Naive thymus-derived CD8-positive, alpha-beta T cell (primary cell): Measurements from ENCODE around the gene SPRYD4. TPM values are rescaled to one million over a fixed set of nuclear protein-coding genes. Genes with fewer than 3 reads are reported as not detected.
"Not testable (repeated sequence)": the region's sequence is repeated elsewhere in the genome, so short reads cannot be mapped to it uniquely, and the experiment has no call there.

ENCODE experiments used
- ATAC-seq, 2 donors: fragments of 150-1000 bp; cut with Tn5 transposase in 1 of 2; sonication (Bioruptor Pico), chemical (Tn5 transposase) in 1 of 2; 1 replicate in 1 of 2; 2 replicates in 1 of 2; pipeline ENCODE4 v1.10.0; 2021; ENCODE audit warnings: mild to moderate bottlenecking in 2 of 2, moderate library complexity in 2 of 2
- POLR2A ChIA-PET: fragments of 350-600 bp; sonication (Branson Sonifier 250); formaldehyde crosslinking; loops from one replicate; lab custom pipeline; 2021; ENCODE audit warnings: antibody characterized with exemption; lab: Charles Lee
- DNase-seq, 10 donors: peaks; one replicate each; pipeline versions ENCODE4 v3.0.0 to v3.0.0-alpha.2; 2020 to 2022
- H3K27ac Mint-ChIP-seq, 10 donors: one replicate each; pipeline ENCODE4 v1.8.0; 2020 to 2022; ENCODE audit warnings: mild to moderate bottlenecking in 10 of 10, mixed read lengths in 10 of 10, moderate library complexity in 4 of 10, inconsistent platforms in 1 of 10
- H3K27me3 Mint-ChIP-seq, 5 donors: one replicate each; pipeline ENCODE4 v1.8.0; 2021 to 2022; ENCODE audit warnings: mixed read lengths in 5 of 5
- H3K36me3 Mint-ChIP-seq, 3 donors: one replicate each; pipeline ENCODE4 v1.8.0; 2020 to 2022; ENCODE audit warnings: mixed read lengths in 3 of 3, mild to moderate bottlenecking in 2 of 3, inconsistent platforms in 1 of 3
- H3K4me1 Mint-ChIP-seq, 4 donors: one replicate each; pipeline ENCODE4 v1.8.0; 2021 to 2022; ENCODE audit warnings: mixed read lengths in 4 of 4
- H3K4me3 Mint-ChIP-seq, 10 donors: one replicate each; pipeline ENCODE4 v1.8.0; 2020 to 2022; ENCODE audit warnings: mild to moderate bottlenecking in 10 of 10, mixed read lengths in 10 of 10, moderate library complexity in 6 of 10, inconsistent platforms in 1 of 10
- H3K9me3 Mint-ChIP-seq, 9 donors: one replicate each; pipeline ENCODE4 v1.8.0; 2020 to 2022; ENCODE audit warnings: mixed read lengths in 9 of 9, mild to moderate bottlenecking in 3 of 9, inconsistent platforms in 1 of 9, moderate library complexity in 1 of 9
- polyA plus RNA-seq, 3 donors: library from polyadenylated mRNA; unstranded; fragments of 300-500 nt; fragmentation: Illumina TruSeq; gene quantifications; one replicate each; pipeline ENCODE4 v1.2.3, GENCODE V29; 2021
- total RNA-seq, 8 experiments: library from RNA in 2 of 8; stranded (reverse) in 2 of 8; gene quantifications; one replicate each; pipeline ENCODE4 v1.2.3 and lab custom pipeline; 2021 to 2026

The SPRYD4 gene
- 1 to 10 TPM; 9.0 to 9.4 TPM for total RNA-seq
- 1 to 10 TPM; 1.3 to 1.6 (median 1.4) TPM for polyA plus RNA-seq
- total RNA-seq (lab: John Stamatoyannopoulos, UW), result 16.9 to 32.4 (median 25.1) reads per million in 6 experiments

DNA sequence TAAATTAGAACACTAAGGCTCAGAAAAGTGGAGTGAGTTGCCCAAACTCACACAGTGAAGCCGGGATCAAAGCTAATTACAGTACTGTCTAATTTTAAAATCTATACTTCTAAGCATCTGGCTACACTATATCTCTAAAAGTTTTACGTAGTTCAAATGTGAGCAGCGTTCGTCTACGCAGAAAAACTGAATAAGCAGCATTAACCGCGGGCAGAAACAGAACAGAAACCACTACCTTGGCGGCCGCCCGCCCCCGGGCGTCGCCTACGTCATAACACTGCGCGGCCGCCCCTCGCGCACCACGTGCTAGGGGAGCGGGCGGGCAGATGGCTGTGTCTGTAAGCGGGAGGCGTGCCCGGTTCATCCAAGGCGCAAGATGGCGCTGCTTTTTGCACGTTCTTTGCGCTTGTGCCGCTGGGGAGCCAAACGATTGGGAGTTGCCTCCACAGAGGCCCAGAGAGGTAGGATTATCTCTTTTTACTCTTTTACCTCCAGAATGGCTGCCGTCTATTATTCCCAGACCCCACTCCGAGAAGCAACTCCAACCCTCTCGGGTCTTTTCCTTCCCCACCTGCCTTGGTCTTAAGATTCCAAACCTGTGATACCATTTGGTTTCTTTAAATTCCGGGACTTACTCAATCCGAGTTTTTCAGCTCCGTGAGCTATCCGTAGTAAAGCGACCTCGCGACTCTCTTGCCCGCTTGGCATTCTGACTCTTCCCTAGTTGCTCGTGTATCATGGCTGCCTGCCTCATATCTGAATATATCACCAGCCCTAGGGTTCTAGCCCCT is at the start of gene SPRYD4:
TSS of gene SPRYD4 (plus strand) at position 363 of the 791 bp plus-strand sequence. CDS start at position 377, 14 bp downstream.
- H3K4me3 Mint-ChIP-seq, result peak within 1 kb of the TSS; percentile 90 to 98 (median 96)
- DNase-seq, result peak; percentile 91 to 96 (median 93)

DNA sequence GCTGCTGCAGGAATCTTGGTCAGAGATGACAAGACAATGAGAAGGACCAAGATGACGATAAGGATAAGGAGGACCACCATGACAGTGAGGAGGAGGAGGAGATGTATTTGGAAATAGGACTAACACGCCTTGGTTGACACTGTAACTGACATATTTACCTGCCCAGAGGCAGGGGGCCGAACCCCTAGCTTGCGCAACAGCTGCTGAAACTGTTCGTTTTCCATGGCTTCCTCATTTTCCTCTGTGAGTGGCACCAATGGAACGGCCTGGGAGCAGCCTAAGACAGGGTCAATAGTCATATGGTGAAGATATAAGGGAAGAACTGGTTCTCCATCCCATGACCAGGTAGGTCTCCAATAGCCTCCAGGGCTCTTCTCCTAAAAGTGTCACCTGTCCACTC is 48.0 kb upstream of the SPRYD4 start:
- POLR2A ChIA-PET, result no interaction called here
- H3K27ac Mint-ChIP-seq, result peak overlapping the region in 1 of 10 donors; percentile 16
- H3K4me3 Mint-ChIP-seq, result no peak overlapping the region
- no peaks in the 10 kb centered on the region for H3K27me3 Mint-ChIP-seq
- H3K9me3 Mint-ChIP-seq, result no peaks in the 10 kb centered on the region
- no peak for ATAC-seq
- no peak for DNase-seq
- H3K4me1 Mint-ChIP-seq, result peaks cover 6 to 9% (median 9%) of the 10 kb centered on the region in 4 donors
- H3K36me3 Mint-ChIP-seq, result peaks cover 3 to 17% (median 10%) of the 10 kb centered on the region in 3 donors

More for the DNA sequence above, at the start of gene SPRYD4:
- H3K27ac Mint-ChIP-seq, result peak within 1 kb of the TSS; percentile 96 to 99 (median 98)
- POLR2A ChIA-PET, result interaction anchor here (0.5 to 2.4 kb wide), 20 partner anchors 9 to 366 kb away, joined by 3 to 11 read pairs (median 5); partner anchors contain the start of genes CNPY2, IL23A, MYL6B and PA2G4
- no peaks in the 10 kb centered on the region for H3K9me3 Mint-ChIP-seq
- no peaks in the 10 kb centered on the region for H3K27me3 Mint-ChIP-seq
- H3K4me1 Mint-ChIP-seq, result peaks cover 19 to 42% (median 35%) of the 10 kb centered on the region in 4 donors
- H3K36me3 Mint-ChIP-seq, result peaks cover 0 to 5% (median 0%) of the 10 kb centered on the region in 3 donors
- ATAC-seq, result peak; percentile 94 to 96

DNA sequence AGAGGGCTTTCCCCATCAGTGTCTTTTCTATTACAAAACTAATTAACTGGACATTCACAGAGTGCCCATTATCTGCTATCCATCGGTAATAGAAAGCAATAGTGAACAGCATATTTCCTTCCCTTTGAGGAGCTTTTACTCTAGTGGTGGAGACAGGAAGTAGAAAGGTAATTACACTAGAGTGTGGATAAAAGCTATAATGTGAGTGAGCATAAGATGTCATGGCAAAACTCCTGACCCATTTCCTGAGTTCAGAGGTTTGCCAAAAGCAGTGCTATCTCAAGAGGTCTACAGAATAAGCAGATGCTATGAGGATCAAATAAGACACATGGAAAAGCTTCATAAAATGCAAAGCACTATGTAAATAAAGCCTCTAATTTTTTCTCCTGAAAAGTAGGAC is 43.2 kb upstream of the SPRYD4 start:
- DNase-seq, result peak in 2 of 10 donors; percentile 17 to 26
- peaks cover 3 to 15% (median 15%) of the 10 kb centered on the region in 3 donors for H3K36me3 Mint-ChIP-seq
- peak overlapping the region in 4 of 10 donors; percentile 12 to 48 (median 28) for H3K4me3 Mint-ChIP-seq
- POLR2A ChIA-PET, result interaction anchor here (0.5 to 1.0 kb wide), 2 partner anchors 17 to 117 kb away, joined by 3 read pairs; no protein-coding TSS in a partner anchor
- peak overlapping the region; percentile 1 to 93 (median 78) for H3K27ac Mint-ChIP-seq
- peaks cover 8 to 14% (median 10%) of the 10 kb centered on the region in 4 donors for H3K4me1 Mint-ChIP-seq
- H3K9me3 Mint-ChIP-seq, result no peaks in the 10 kb centered on the region
- H3K27me3 Mint-ChIP-seq, result no peaks in the 10 kb centered on the region
- ATAC-seq, result peak; percentile 75 to 79

DNA sequence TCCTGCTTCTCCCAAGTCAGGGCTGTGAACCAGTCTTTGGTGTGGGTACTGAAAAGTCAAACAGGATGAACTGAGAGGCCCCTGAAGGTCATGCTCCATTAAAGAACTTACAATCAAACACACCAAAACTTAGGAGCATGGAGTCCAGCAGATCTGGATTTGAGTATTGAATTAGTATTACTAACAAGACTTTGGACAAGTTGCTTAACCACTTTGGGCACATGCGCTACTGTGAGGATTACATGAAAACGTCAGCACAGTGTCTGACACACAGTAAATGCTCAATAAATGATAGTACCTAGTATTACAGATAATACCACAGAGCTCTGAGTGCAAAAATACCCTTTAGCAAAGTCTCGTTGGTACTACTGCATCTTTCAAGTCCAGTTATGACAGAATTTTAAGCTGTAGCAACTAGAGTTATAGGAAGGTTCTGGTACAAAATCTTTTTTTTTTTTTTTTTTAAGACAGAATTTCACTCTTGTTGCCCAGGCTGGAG is 42.4 kb upstream of the SPRYD4 start:
- no peak overlapping the region for H3K4me3 Mint-ChIP-seq
- no peaks in the 10 kb centered on the region for H3K9me3 Mint-ChIP-seq
- DNase-seq, result no peak
- ATAC-seq, result no peak
- no peaks in the 10 kb centered on the region for H3K27me3 Mint-ChIP-seq
- POLR2A ChIA-PET, result interaction anchor here (0.5 to 0.7 kb wide), 3 partner anchors 16 to 131 kb away, joined by 3 read pairs; no protein-coding TSS in a partner anchor
- H3K27ac Mint-ChIP-seq, result no peak overlapping the region
- peaks cover 8 to 14% (median 10%) of the 10 kb centered on the region in 4 donors for H3K4me1 Mint-ChIP-seq
- peaks cover 2 to 13% (median 11%) of the 10 kb centered on the region in 3 donors for H3K36me3 Mint-ChIP-seq

DNA sequence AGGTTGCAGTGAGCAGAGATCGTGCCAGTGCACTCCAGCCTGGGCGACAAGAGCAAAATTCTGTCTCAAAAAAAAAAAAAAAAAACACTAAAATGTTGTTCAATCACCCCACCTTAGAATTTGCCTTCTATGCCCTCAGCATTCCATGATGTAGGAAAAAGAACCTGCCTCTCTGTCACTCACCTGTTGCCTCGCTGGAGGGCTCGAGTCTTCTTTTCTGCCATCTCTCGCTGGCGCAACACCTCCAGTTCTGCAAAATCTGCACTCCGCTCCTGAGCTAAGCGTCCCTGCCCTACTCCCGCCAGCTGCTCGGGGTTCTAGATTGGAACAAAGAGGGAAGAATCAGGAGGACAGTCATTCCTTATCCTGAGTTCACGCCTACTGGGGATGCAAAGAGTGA is 37.1 kb upstream of the SPRYD4 start:
- Mint-ChIP-seq H3K36me3 (peaks cover 0 to 12% (median 7%) of the 10 kb centered on the region in 3 donors), H3K4me1 (peaks cover 0 to 1% (median 0%) of the 10 kb centered on the region in 4 donors), H3K9me3 (no peaks in the 10 kb centered on the region), H3K27ac (no peak overlapping the region), H3K27me3 (no peaks in the 10 kb centered on the region), H3K4me3 (no peak overlapping the region)
- POLR2A ChIA-PET, result no interaction called here
- DNase-seq, result no peak
- ATAC-seq, result no peak

DNA sequence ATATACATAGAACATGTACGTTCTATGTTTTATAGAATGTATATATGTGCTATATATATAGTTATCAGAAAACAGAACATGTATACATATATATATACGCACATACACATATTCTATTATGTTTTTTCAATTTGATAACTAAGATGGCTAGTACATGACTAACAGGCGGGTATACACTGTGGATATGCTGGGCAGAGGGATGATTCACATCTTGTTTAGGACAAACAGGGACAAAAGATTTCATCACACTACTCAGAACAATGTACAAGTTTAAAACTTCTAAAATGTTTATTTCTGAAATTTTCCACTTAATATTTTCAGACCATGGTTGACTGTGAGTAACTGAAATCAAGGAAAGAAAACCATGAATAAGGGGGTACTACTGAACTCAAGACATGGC is 36.5 kb upstream of the SPRYD4 start:
- Mint-ChIP-seq H3K27me3 (no peaks in the 10 kb centered on the region), H3K4me3 (no peak overlapping the region), H3K27ac (no peak overlapping the region), H3K9me3 (no peaks in the 10 kb centered on the region), H3K4me1 (peaks cover 0 to 1% (median 0%) of the 10 kb centered on the region in 4 donors), H3K36me3 (peaks cover 0 to 12% (median 7%) of the 10 kb centered on the region in 3 donors)
- POLR2A ChIA-PET, result no interaction called here
- ATAC-seq (no peak), DNase-seq (no peak)

DNA sequence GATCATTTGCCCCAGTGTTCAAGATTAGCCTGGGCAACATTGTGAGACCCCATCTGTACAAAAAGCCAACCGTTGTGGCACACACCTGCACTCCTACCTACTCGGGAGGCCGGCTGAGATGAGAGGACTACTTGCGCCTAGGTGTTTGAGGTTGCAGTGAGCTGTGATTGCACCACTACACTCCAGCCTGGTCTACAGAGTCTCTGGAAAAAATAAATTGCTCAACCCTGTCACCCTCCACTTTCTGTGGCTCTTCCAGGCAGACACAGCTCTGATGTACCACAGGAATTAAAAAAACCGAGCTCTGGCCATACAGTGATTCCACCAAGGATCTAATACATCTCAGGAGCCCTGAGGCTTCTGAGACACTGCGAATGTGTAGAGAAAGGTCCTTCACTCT is 33.5 kb upstream of the SPRYD4 start:
- Mint-ChIP-seq H3K4me1 (peaks cover 0 to 1% (median 0%) of the 10 kb centered on the region in 4 donors), H3K27me3 (no peaks in the 10 kb centered on the region), H3K4me3 (no peak overlapping the region), H3K36me3 (peaks cover 0 to 7% (median 2%) of the 10 kb centered on the region in 3 donors), H3K27ac (peak overlapping the region in 2 of 10 donors; percentile 17 to 53), H3K9me3 (no peaks in the 10 kb centered on the region)
- ATAC-seq, result no peak
- POLR2A ChIA-PET, result interaction anchor here (0.7 kb wide), 1 partner anchor 19 kb away, joined by 3 read pairs; no protein-coding TSS in a partner anchor
- DNase-seq, result no peak

DNA sequence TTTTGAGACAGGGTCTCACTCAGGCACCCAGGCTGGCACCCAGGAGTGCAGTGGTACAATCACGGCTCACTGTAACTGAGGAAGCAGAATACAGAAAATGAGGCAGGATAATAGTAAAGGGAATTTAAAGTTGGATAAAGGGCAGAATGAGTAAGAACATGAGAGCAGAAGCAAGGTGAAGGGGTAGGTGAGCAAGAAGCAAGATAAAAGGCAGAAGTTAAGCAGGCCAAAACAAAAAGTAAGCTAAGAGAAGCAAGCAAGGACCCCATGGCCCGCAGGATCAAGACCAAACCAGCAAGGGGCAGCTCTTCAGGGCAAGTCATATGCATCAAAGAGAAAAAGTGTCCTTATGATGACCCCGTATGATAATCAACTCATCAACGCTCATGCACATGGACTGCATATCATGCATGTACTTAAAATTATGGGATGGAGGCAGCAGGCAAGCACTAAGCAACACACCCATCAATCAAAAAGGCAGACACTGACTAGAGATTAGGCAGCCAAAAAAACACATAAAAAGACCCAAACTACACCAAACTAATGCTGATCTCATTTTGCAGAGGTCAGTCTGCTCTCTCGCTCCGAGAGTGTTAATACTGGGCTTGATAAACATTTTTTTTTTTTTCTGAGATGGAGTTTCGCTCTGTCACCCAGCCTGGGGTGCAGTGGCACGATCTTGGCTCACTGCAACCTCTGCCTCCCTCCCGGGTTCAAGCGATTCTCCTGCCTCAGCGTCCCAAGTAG is 30.8 kb upstream of the SPRYD4 start:
- peaks cover 0 to 2% (median 0%) of the 10 kb centered on the region in 3 donors for H3K36me3 Mint-ChIP-seq
- DNase-seq, result no peak
- no peak for ATAC-seq
- POLR2A ChIA-PET, result interaction anchor here (0.6 kb wide), 1 partner anchor 579 kb away, joined by 3 read pairs; no protein-coding TSS in a partner anchor
- peak overlapping the region in 2 of 10 donors; percentile 40 to 45 for H3K27ac Mint-ChIP-seq
- no peaks in the 10 kb centered on the region for H3K27me3 Mint-ChIP-seq
- no peaks in the 10 kb centered on the region for H3K9me3 Mint-ChIP-seq
- H3K4me1 Mint-ChIP-seq, result peaks cover 0 to 3% (median 0%) of the 10 kb centered on the region in 4 donors
- no peak overlapping the region for H3K4me3 Mint-ChIP-seq

DNA sequence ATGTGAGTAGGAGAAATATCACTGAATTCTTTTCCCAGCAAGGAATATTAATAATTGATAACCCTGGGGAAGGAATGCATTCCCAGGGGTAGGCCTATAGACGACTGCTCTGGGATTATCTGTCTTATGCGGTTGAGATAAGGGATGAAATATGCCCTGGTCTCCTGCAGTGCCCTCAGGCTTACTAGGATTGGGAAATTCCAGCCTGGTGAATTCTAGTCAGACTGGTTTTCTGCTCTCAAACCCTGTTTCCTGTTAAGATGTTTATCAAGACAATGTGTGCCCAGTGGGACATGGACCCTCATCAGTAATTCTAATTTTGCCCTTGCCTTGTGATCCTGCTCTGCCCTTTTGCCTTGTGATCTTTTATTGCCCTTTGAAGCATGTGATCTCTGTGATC is 25.2 kb upstream of the SPRYD4 start:
- Mint-ChIP-seq H3K27ac (peak overlapping the region in 1 of 10 donors; percentile 50), H3K4me1 (peaks cover 3 to 10% (median 8%) of the 10 kb centered on the region in 4 donors), H3K9me3 (peaks cover 0 to 17% (median 0%) of the 10 kb centered on the region in 9 donors)
- ATAC-seq, DNase-seq, H3K27me3 Mint-ChIP-seq, H3K36me3 Mint-ChIP-seq, H3K4me3 Mint-ChIP-seq: not testable (repeated sequence)
- POLR2A ChIA-PET, result interaction anchor here (0.7 kb wide), 1 partner anchor 637 kb away, joined by 4 read pairs; no protein-coding TSS in a partner anchor

DNA sequence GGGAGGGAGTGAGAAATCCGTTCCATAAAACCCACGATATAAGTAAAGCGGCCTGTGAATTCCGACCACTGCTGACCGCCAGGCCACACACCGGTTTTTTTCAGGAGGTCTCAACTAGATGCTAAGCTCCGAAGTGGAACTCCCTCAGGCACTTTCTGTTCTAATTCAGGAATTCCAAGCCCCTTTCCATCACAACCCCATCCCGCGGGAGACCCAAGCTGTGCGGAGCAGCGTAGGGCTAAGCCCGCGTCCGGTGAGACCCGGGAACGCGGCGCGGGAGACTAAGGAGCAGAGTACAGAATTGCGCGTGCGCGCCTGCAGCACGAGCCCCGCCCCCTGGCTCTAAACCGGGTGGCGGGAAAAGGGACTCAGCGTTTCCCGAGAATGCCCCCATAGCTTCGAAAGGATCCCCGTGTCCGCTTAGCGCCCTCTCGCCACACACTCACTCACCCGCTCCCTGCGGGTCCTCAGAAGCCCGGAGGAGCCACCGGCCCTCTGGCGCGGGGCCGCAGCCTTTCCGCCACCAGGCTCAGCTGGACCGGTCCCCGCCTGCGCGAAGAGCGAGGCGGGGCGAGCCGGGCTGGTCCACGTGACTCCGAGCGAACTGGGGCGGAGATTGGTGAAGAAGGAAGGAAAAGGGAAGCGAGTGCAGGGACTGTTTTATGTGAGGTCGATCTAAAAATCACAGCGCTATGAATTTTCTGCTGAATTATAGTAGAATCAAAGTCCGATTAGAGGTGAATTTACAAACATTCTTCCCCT is 19.3 kb upstream of the SPRYD4 start, which contains the start of gene TIMELESS:
TSS of gene TIMELESS (minus strand) at position 567 of the 762 bp plus-strand sequence. CDS start 15,256 bp downstream, outside the sequence.
- H3K27me3 Mint-ChIP-seq, result no peaks in the 10 kb centered on the region
- H3K4me3 Mint-ChIP-seq, result peak within 1 kb of the TSS; percentile 88 to 95 (median 92)
- peak; percentile 97 to 98 for ATAC-seq
- H3K4me1 Mint-ChIP-seq, result peaks cover 12 to 28% (median 14%) of the 10 kb centered on the region in 4 donors
- POLR2A ChIA-PET, result interaction anchor here (0.5 to 3.9 kb wide), 20 partner anchors 10 to 354 kb away, joined by 3 to 15 read pairs (median 4); partner anchors contain the start of genes CNPY2, COQ10A, ESYT1 and IL23A
- peaks cover 0 to 7% (median 0%) of the 10 kb centered on the region in 9 donors for H3K9me3 Mint-ChIP-seq
- peak within 1 kb of the TSS; percentile 93 to 97 (median 95) for H3K27ac Mint-ChIP-seq
- H3K36me3 Mint-ChIP-seq, result peaks cover 0 to 2% (median 0%) of the 10 kb centered on the region in 3 donors
- peak; percentile 72 to 95 (median 80) for DNase-seq

DNA sequence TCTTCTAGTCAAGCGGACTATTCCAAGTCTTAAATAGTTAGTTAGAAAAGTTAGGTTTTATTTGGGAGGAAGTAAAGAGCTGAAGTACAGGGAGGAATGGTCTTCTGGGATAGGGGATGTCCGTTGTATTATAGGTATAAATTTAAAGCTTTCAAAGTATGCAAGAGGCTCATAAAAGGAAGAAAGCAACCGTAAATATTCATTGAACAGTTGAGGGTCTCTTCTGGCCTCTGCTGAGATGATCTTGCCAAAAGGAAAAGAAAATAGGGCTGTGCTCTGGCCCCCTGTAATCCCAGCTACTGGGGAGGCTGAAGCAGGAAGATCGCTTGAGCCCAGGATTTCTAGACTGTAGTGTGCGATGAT is 18.8 kb upstream of the SPRYD4 start:
- ATAC-seq, result no peak
- Mint-ChIP-seq H3K27me3 (no peaks in the 10 kb centered on the region), H3K4me1 (peaks cover 10 to 28% (median 14%) of the 10 kb centered on the region in 4 donors), H3K9me3 (peaks cover 0 to 3% (median 0%) of the 10 kb centered on the region in 9 donors), H3K36me3 (no peaks in the 10 kb centered on the region), H3K4me3 (peak overlapping the region; percentile 88 to 95 (median 92)), H3K27ac (peak overlapping the region; percentile 93 to 97 (median 95))
- DNase-seq, result no peak
- POLR2A ChIA-PET, result interaction anchor here (0.6 to 3.9 kb wide), 14 partner anchors 11 to 332 kb away, joined by 3 to 15 read pairs (median 6); partner anchors contain the start of genes CNPY2, ESYT1, IL23A and RNF41
